ENCODE data around the gene ARPP19.

DNA sequence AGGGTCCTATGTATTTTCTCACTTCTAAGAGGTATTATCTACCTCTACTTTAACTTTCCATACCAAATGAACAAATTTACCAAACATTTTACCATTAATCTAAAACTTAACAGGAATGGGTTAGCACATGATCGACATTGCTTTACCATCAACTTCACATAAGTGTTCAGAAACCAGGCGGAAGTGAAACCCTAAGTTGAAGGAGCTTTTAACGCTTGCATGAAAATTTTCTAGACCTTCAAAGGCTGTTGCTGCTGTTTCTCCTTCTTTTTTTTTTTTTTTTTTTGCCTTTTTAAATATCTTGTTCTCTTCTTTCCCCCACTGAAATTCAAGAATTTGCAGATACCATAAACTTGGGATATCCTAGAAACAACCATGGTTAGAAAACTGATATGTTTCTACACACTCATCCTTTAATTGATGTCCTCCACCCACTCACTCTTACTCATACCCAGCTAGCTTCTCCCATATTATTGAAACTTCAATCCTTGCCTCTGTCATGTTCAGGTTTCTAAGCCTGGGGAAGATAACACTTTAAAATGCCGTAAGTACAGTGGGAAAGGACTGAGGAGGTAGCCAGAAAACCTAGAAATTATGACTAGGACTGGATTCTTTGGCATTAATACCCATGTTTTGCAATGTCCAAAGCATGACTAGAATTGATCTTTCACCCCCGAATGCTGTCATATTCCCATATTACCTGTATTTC lies 64.9 kb downstream of the ARPP19 start:
- TF ChIP-seq EZH2phosphoT487 (IDR thresholded peaks at IDR 0.05; ENCODE audit: insufficient read depth, low read depth) (no peak), EZH2 (IDR thresholded peaks at IDR 0.05; ENCODE audit: insufficient read depth, poor library complexity, severe bottlenecking) (no peak)

All from GM23248 (cell line).